ENCODE measurements around the gene GTF2F1.
A peak's percentile ranks its signal among the peaks of the same experiment; 100 is the strongest.
"Not testable (repeated sequence)": the region's sequence is repeated elsewhere in the genome, so short reads cannot be mapped to it uniquely, and the experiment has no call there.

GTF2F1 gene

DNA sequence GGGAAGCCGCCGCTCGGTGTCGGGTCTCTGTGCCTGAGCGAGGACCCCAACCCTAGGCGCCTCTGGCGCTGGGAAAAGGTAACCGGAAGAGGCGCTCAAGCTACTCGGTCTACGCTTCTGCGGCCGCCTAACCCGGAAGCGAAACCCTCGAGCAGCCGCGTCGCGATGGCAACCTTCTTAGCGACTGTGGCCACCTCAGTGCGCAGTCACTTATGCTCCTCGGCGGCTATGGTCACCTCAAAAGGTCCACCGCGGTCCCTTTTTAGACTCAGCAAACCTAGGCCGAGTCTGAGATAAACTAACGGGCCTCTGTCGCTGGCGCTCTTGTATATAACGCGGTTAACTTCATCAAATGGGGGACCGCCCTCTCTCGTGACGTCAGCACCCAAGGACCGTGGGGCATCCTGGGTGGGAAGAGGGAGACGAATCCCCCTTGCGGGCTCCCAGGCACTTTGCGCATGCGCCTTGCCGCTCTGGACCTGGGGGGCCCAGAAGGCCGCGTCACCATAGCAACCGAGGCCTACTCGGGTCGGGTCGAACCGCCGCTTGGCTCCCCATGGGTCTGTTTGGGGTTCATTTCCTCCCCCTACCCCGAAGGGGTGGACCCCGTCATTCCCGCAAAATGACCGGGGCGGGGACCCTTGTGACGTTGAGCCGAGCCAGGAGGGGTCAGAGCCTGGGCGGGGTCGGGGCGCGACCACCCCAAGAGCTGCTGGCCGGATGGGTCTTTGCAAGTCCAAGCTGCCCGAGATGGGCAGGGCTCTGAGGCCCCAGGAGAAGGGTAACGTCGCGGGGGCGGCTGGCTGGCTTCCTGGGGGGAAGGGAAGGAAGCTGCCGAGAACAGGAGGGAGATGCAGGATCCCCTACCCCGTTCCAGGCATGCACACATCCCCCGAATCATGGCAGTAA is at the start of gene GTF2F1:
Gene GTF2F1, minus strand, starts transcription at position 91 of the 909 bp plus-strand sequence. CDS start 169 bp downstream, outside the sequence.
- peak; percentile 97 for DNase-seq

DNA sequence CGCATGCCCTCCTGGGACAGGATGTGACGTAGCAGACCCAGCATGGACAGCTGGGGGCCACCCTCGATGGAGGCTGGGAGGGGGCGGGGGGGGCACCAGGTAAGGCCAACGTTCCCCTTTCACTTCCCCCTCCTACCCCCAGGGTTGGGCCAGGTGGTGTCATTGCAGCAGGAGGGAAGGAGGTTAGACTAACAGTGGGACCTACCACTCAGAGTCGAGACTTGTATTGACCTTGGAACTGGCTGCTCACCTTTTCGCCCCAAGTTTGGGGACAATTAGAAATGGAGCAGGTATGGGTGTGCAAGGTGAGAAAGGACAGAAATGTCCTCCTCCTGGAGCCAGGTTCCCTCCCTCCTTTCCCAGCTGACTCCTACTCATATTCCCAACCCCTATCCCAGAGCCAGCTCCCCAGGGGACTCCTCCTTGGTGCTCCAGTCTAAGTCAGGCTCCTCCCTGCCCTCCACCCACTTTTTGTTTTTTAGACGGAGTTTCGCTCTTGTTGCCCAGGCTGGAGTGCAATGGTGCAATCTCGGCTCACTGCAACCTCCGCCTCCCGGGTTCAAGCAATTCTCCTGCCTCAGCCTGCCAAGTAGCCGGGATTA is 49.2 kb upstream of the GTF2F1 start:
- no peak for DNase-seq

GRCh38 chr19:6440905-6441304 is 47.9 kb upstream of the GTF2F1 start:
- DNase-seq, result no peak

- no peak for DNase-seq
Observed at GRCh38 chr19:6439743-6440142, 46.8 kb upstream of the GTF2F1 start.

- no peak for DNase-seq
Observed at GRCh38 chr19:6433663-6434062, 40.7 kb upstream of the GTF2F1 start, which contains the start of gene SLC25A41. Gene SLC25A41, minus strand, starts transcription at chr19:6433763. Its CDS starts 70 bp downstream, at chr19:6433693.

DNA sequence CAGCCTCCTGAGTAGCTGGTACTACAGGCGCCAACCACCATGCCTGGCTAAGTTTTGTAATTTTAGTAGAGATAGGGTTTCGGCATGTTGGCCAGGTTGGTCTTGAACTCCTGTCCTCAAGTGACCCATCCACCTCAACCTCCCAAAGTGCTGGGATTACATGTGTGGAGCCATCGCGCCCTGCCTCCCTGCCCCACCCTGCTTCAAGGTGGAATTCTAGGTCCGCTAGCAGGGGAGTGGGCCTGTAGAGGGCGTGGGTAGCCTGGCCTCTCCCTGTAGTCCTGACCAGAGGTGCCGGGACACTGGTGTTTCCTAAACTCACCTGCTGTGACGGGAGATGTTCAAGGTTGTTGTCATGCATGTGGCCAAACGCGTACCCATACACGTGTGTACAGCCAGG is 40.2 kb upstream of the GTF2F1 start:
- DNase-seq, result no peak

DNA sequence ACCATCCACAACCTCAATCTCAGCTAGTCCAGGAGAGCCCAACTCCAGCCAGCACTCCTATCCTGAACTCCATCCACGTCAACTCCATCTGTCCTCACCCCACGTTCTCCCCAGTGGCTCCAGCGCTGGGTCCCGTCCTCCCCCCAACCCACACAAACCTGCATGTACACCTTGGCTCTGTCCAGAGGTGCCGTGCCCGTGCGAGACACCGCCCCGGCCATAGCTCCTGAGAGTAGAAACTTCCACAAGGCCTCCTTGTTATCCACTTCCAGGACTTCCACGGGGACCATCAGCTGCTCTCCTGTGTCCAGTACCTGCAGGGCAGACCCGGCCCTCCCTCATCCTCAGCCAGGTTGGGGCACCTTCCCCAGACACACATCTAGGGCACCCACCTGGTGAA is 38.9 kb upstream of the GTF2F1 start:
- no peak for DNase-seq

- peak; percentile 49 for DNase-seq
Observed at GRCh38 chr19:6429419-6430221, 36.7 kb upstream of the GTF2F1 start.

DNA sequence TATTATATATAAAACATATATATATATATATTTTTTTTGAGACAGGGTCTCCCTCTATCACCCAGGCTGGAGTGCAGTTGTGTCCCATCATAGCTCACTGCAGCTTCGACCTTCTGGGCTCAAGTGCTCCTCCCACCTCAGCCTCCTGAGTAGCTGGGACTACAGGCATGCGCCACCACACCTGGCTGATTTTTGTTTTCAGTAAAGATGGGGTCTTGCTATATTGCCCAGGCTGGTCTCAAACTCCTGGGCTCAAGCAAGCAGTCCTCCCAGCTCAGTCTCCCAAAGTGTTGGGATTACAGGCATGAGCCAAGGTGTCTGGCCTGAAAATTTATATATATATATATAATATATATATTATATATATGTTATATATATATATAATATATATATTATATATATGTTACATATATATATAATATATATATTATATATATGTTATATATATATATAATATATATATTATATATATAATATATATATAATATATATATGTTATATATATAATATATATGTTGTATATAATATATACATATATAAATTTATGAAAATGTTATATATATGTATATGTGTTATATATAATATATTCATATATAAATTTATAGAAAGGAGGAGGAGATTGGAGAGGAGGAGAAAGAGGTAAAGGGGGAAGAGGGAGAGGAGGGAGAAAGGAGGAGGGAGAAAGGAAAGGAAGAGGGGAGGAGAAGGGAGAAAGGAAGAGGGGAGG is 35.9 kb upstream of the GTF2F1 start:
- DNase-seq, result not testable (repeated sequence)

DNA sequence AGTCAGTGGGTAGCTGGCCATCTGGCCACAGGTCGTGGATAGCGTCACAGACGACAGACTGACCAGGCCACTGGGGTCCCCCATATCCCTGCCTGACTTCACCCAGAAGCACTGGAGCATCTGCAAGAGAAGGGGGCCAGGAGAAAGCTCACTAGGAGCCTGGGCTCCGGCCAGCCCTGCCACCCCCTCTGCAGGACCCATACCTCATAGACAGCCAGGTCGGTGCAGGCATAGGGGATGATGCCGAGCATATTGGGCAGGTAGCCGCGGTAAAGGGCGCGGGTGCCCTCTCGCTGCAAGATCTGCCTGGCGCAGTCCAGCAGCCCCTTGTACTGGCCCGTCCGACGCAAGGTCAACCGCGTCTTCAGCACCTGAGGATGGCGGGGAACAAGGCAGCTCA is 34.2 kb upstream of the GTF2F1 start:
- no peak for DNase-seq

DNA sequence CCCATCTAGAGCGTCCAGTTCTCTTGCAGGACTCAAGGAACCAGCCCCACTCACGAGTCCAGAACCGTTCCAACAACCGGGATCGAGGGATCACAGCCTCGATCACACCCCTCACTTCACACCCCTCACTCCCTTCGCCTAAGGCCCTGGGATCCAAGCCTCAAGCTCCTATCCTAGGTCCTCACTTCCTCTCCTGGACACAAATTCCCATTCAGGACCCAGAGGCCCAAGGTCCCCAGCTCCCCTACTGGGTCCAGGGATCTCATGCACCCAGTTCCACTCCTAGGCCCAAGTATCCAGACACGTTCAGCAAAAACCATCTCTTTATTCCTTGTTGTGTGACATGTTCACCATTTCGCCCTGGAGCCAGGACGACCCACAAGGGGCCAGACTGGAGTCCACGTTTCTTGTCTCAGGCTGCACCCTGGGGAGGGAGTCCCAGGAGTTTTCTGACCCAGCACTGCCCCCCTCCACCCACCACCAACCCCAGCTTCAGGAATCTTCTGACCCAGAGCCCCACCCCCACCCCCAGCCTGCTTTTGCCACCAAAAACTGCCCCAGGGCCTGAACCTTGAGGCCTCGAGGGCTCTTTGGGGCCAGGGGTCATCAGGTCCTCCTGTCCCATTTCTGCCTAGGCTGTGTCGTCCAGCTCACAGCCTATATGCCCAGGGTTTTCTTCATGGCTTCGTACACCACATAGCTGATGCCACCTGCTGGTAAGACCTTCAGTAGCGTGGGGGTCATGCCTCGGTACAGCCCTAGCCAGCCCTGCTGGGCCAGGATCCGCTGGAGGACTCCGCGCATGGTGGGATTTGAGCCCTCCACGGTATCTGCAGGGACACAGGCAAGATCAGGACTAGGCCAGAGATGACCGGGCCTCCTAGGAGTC is 33.0 kb upstream of the GTF2F1 start:
- DNase-seq, result peak; percentile 53

GRCh38 chr19:6424939-6425731 is 32.2 kb upstream of the GTF2F1 start:
- DNase-seq, result peak; percentile 100

GRCh38 chr19:6424195-6424938 is 31.4 kb upstream of the GTF2F1 start, which contains the start of gene KHSRP:
Gene KHSRP, minus strand, starts transcription at chr19:6424811. Its CDS starts 110 bp downstream, at chr19:6424701.
- DNase-seq, result no peak

DNA sequence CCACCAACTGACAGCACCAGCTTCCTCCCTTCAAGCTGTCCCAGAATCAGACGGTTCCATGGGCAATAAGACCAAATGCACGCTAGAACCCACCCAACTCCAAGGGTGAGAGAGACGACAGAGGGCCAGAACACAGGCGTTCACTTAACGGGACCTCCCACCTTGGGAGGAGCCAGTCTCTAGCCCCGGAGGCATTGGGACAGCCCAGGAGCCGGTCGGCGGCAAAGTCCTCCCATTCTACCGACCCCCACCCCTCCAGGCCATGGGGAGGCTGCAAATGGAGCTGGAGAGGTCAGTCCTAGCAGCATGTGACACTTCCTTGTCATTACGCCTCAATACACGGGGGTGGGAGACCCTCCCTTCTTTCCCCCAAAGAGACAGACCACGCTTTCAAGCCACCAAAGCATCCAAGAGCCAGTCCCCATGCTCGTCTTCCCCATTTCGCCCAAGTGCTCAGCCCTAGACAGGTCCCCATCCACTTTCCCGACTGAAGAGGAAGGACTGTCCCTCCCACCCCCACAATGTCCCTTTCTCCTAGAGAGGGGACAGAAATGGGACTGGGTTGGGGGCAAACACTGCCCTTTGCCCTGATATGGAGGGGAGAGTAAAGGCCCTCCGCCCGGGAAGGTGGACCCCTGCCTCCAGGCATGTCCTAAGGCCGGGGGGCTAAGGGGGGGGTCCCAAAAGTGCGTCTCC is 30.7 kb upstream of the GTF2F1 start:
- no peak for DNase-seq

DNA sequence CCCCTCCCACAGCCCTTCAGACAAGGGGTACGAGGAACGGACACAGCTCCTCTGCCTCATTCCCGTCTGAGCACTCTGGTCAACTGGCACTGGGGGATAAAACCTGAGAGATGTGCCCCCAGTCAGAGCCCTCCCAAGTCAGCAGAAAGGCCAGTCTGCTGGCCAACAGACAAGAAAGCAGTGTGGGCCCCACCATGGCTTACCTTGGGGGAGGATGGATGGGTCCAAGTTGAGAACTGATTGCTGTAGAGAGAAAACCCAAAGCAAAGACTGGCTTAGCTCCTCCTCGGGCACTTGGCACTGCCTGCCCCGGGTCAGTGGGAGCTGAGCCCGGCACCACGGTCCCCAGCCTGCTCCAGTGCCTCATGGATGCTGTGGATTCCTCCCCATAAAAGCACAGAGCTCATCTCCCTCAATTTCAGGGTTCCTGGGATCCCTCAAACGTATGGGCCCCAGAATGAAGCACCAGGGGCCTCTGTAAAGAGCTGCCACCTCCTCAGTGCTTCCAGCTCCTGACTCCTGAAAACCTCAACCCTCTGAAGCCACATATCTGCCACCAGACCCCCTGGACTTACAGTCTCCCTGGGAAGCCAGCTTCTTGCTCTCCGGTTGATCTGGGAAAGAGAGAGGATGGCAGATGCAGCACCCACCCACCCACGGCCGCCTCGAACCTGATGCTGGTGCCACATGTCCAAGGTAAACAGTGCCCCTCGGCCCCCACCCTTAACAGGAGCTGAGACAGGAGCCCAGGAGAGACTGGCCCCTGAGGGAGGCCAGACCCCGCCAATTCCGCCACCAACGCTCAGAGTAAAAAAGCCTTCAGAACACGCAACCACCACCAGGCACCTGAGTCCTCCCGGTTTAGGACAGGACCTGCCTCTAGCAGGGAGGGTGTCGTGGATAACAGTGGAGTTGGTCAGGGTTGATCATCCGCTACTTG is 28.4 kb upstream of the GTF2F1 start:
- no peak for DNase-seq

DNA sequence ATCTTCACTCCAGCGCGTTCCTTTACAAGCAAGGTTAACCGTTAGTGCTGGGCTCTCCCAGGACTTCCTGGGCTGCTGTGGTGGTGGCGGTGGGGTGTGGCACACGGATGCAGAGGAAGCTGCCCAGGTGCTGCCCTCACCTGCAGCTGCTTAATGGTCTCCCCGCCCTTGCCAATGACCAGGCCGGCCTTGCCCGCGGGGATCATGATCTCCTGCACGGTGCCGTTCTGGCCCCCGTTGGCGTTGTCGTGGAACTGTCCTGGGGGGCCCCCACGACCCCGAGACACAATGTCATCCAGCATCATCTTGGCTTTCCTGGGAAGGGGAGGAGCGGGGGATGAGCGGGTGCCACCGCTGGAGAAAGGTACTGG is 25.6 kb upstream of the GTF2F1 start:
- DNase-seq, result no peak

GRCh38 chr19:6417713-6418561 is 25.0 kb upstream of the GTF2F1 start:
- no peak for DNase-seq
